GM19468 (cell line): ENCODE data around the gene TANK.
"Not testable (repeated sequence)": the region's sequence is repeated elsewhere in the genome, so short reads cannot be mapped to it uniquely, and the experiment has no call there.

Experiments used
- ATAC-seq: cut with Tn5 transposase; IDR thresholded peaks from one replicate; pipeline ENCODE4 v1.9.1; 2021; ENCODE audit warnings: mild to moderate bottlenecking, moderate library complexity, moderate number of reproducible peaks; ENCODE audit not compliant: unreplicated experiment; ENCODE audit errors: extremely low read depth

Gene TANK

DNA sequence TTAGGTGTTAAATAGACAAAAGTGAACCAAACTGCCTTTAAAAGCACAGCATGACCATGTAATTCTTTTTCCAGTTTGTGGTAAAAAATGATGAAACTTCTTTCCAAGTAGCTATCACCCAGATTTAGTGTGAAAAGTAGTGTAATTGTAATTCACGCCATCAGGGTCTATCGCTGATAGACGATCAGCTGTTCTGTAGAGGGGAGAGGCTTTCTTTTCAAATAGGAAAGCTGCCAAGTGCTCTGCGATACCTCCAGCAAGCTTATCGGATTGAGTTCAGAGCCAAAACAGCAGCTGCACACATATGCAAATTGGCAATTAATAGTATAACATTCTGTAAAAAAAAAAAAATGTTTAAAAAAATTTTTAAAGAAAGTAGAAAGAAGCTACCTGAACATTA is 86.1 kb downstream of the TANK start:
- no peak for ATAC-seq

GRCh38 chr2:161250864-161251436 is 90.7 kb downstream of the TANK start:
- ATAC-seq = peak; percentile 50

DNA sequence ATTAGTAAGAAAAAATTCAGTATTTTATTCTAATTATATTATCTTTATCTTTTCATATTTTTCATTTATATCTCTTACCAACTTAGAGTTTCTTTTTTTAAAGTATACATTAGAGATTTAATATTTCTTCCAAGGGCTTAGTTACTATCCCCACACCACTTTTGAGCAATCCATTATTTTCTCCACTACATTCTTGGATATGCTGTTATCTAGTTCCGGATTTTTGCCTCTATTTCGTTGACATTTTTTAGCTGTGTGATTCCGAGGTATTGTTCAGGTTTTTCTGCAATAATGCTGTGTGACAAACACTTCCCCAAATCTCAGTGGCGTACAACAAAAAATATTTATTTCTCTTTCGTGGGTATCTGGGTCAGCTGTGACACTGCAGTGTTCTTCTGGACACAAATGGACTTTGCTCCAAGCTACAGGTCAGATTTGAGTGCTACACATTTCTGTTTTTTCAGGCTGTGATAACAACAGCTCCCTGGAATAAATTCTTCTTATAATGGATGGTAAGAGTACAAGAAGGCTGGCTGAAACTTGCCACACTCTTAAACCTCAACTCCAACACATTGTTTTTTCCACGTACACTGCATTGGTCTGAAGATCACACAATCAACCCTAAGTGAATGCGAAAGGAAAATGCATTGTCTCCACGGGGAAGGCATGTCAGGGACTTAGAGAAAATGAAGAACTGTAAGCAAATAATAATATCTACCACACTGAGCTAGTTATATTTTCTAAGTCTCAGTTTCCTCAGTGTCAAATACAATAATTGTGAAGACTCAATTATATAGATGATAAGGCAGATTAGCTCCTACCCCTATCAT is 97.1 kb downstream of the TANK start:
- ATAC-seq = no peak

DNA sequence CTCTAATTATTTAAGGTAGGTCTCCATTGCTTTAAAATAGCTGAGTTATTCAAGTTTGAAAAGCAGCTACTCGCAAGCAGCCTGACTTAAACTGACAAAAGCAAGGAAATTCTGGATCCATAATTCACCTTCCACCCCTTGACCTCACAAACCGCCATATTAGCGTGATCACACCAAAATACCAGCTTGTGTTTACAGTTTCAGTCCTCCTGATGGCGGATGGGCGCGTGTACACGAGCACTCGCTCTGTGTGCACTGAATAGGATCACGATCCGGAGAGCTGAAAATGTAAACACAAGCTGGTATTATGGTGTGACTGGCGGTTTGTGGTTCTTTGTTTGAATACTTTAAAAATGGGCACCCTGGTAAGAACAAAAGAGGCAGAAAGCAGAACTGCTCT is 105.6 kb downstream of the TANK start:
- no peak for ATAC-seq

- no peak for ATAC-seq
Measured at GRCh38 chr2:161269111-161269510, 108.9 kb downstream of the TANK start.

DNA sequence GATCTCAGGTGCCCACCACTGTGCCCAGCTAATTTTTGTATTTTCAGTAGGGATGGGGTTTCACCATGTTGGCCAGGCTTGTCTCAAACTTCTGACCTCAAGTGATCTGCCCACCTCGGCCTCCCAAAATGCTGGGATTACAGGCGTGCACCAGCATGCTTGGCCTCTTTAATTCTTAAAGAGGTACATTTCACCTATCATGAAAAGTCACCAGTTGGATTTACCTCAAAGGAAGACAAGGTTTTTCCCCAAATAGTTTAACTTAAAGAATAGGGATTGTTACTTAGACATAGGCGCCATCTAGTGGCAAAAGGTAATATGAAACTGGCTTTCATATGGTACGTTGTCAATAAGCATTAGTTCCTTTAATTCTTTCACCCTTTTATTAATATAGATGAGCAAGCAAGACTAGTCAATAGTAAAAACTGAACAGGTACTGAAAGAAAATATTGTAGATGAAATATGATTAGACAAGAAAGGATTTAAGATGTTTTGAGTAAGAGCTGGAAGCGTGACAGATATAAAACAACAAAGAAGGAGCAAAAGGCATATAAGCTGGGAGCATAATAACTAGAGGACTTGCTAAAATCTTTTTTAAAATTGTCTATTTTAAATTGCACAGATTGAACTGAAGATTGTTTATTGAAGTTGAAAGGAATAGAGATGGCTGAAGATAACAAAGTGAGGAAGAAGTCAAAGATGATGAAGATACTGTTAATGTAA is 113.0 kb downstream of the TANK start:
- no peak for ATAC-seq

DNA sequence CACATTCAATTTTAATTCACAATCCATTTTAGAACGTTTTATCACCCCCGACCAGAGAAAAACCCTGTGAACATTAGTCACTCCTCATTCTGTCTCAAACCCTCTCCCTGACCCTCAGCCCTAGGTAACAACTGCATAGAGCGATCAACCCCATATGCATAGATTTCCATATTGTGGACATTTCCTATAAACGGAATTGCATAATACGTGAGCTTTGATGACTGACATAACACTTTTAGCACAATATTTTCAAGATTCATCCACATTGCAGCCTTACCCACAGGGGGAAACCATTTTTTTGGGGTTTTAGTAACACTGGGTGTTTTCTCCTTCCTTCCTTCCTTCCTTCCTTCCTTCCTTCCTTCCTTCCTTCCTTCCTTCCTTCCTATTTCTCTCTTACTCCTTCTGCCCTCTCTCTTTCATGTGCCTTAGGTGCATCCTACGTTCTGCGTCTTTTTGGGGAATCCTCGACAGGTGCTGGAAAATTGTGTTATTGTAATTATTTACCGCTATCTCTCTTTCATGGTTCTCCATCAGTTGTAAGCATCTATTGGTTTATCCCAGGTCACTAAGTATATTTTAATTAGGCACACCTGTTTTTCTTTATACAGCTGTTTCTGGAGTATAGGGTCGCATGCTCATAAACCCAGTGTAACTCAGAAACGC is 118.5 kb downstream of the TANK start:
- not testable (repeated sequence) for ATAC-seq

DNA sequence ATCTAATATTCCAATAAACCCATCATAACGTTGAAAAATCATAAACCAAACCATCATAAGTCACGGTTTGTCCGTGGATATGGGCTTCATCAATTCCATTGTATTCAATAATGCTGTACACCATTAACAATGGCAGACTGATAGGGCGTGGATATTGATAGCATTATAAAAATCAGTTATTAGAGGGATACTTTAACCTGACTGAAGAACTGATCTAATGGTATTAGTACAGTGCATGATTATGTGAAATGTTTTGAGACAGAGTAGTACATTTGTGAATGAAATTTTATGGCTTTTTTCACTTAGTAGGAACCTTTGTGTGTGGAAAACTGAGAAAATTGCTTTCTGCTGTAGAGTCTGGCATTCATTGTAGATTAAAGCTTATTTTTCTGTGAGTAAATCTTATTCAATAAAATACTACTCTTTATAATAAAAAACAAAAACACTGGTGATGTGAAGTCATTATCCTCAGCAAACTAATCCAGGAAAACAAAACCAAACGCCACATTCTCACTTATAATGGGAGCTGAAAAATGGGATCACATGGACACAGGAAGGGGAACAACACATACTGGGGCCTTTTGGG is 119.1 kb downstream of the TANK start:
- ATAC-seq = not testable (repeated sequence)

DNA sequence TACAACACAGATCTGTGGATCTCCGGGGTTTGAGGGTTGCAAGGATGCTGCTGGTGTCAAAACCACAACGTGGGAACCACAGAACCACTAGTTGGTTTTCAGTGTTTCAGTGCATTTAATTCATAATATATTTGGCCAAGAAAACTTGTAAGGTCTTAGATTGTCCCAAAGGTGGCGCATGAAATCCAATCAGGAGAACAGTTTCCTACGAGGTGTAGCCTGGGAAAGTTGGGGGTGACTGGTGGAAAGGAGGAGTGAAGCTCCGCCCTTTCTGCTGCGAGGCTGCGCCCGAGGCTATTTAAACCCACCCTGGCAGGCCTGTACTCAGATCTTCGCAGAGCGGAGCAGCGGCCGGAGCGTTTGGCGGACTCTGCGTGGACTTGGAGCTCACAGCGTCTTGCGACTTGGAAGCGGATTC is 120.7 kb downstream of the TANK start:
- ATAC-seq = not testable (repeated sequence)

GRCh38 chr2:161281615-161282310 is 121.5 kb downstream of the TANK start:
- ATAC-seq = not testable (repeated sequence)

DNA sequence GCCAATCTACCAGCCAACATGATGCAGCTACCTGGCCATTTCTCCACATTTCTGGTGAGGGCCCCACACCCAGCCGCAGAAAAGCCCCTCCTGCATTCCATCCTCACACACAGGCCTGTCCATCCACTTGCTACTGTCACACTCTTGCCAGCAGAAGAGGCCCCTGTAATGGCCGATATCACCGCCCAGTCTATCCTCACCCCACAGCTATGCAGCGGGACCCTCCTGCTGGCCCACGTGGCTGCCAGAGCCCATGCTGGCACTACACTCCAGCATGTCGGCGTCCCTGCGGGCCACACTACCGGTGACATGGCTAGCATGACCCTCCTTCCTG is 122.0 kb downstream of the TANK start:
- ATAC-seq = not testable (repeated sequence)

DNA sequence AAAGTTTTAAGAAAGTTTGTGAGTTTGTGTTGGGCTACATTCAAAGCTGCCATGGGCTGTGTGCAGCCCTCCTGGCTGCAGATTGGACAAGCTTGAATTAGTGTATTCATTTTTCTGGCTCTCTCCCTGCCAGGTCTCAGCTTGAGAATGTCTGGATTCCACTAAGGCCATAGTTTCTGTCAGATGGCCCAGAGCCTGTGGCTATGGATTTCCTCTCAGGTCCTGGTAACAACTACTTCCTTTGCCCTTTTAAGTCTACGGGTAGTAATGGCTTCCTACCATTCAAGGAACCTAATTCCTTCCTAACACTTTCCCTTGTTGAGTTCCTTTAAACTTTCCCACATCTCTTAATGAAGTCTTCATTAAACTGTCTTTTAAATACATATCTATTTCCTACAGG is 123.7 kb downstream of the TANK start:
- no peak for ATAC-seq
